ENCODE measurements around the gene MAGI2.

GRCh38 chr7:78906735-78907134 lies 546.7 kb downstream of the MAGI2 start:
- TF ChIP-seq, protein P1, sequence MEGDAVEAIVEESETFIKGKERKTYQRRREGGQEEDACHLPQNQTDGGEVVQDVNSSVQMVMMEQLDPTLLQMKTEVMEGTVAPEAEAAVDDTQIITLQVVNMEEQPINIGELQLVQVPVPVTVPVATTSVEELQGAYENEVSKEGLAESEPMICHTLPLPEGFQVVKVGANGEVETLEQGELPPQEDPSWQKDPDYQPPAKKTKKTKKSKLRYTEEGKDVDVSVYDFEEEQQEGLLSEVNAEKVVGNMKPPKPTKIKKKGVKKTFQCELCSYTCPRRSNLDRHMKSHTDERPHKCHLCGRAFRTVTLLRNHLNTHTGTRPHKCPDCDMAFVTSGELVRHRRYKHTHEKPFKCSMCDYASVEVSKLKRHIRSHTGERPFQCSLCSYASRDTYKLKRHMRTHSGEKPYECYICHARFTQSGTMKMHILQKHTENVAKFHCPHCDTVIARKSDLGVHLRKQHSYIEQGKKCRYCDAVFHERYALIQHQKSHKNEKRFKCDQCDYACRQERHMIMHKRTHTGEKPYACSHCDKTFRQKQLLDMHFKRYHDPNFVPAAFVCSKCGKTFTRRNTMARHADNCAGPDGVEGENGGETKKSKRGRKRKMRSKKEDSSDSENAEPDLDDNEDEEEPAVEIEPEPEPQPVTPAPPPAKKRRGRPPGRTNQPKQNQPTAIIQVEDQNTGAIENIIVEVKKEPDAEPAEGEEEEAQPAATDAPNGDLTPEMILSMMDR (IDR thresholded peaks at IDR 0.05) = no peak
- no peak for TF ChIP-seq POLR2A (IDR thresholded peaks at IDR 0.05)
